Sigmoid colon (tissue), 7 donors: ENCODE measurements around the gene ZCCHC24. TPM values are rescaled to one million over a fixed set of nuclear protein-coding genes. Genes with fewer than 3 reads are reported as not detected.

Experiments used
- DNase-seq: peaks from one replicate; pipeline ENCODE4 v3.0.0-alpha.2; 2019
- H3K27ac ChIP-seq, 4 donors: fragments of 200-600 bp; sonication (generic); one replicate each; pipeline ENCODE4 v1.5.1; 2016 to 2019; ENCODE audit warnings: mild to moderate bottlenecking in 1 of 4
- H3K27me3 ChIP-seq, 3 donors: fragments of 200-600 bp; sonication (generic); one replicate each; pipeline ENCODE4 v1.5.1; 2019; ENCODE audit warnings: mild to moderate bottlenecking in 1 of 3
- H3K36me3 ChIP-seq, 4 donors: fragments of 200-600 bp; sonication (generic); one replicate each; pipeline ENCODE4 v1.5.1; 2016 to 2019
- H3K4me1 ChIP-seq, 4 donors: fragments of 200-600 bp; sonication (generic); one replicate each; pipeline ENCODE4 v1.5.1; 2017 to 2019
- H3K4me3 ChIP-seq, 4 donors: fragments of 200-600 bp; sonication (generic); one replicate each; pipeline ENCODE4 v1.5.1; 2017 to 2019; ENCODE audit warnings: mild to moderate bottlenecking in 2 of 4, moderate library complexity in 1 of 4
- H3K9me3 ChIP-seq, 4 donors: fragments of 200-600 bp in 3 of 4; sonication (generic) in 3 of 4; one replicate each; pipeline versions ENCODE4 v1.5.1 to v1.6.1; 2013 to 2019
- EP300 ChIP-seq, 4 donors: sonication (generic); formaldehyde crosslinking; IDR thresholded peaks; one replicate each; pipeline ENCODE4 v1.6.1; 2017; ENCODE audit warnings: antibody characterized with exemption in 4 of 4
- POLR2A ChIP-seq, 2 donors: fragments of 450-650 bp; IDR thresholded peaks; one replicate each; pipeline ENCODE4 v1.6.1; 2016; ENCODE audit warnings: antibody characterized with exemption in 2 of 2, mild to moderate bottlenecking in 2 of 2, moderate library complexity in 2 of 2
- POLR2AphosphoS5 ChIP-seq, 4 donors: sonication (generic); formaldehyde crosslinking; IDR thresholded peaks; one replicate each; pipeline ENCODE4 v1.6.1; 2017; ENCODE audit warnings: antibody characterized with exemption in 4 of 4
- WGBS, 2 donors: extraction: QIAGEN DNeasy Blood & Tissue Kit; methylation state at CpG; one replicate each; pipeline ENCODE4 v1.1.7; 2013; 5-methylcytosine and 5-hydroxymethylcytosine counted together
- intact Hi-C: fragments of 100-400 bp; cut with DNase I; formaldehyde crosslinking; loops from one replicate; pipeline ENCODE4 v1.15.1; 2023
- polyA plus RNA-seq, 3 donors: library from polyadenylated mRNA; stranded (reverse); fragments of 200-250 nt; gene quantifications; one replicate each; pipeline ENCODE4 v1.2.3, GENCODE V29; 2013
- total RNA-seq, 4 donors: library from RNA; depleted of rRNA; stranded (reverse); fragments of >200 nt; gene quantifications; one replicate each; pipeline ENCODE4 v1.1.0, GENCODE V29; 2016
- TF ChIP-seq, protein P1 (sequence below), 4 experiments: fragments of 450-650 bp in 3 of 4; fragments of 200-600 bp in 1 of 4; IDR thresholded peaks; one replicate each; pipeline ENCODE4 v1.5.1; 2016 to 2019; ENCODE audit warnings: antibody characterized with exemption in 4 of 4, mild to moderate bottlenecking in 3 of 4, moderate library complexity in 2 of 4
- donor health status: healthy with polysubstance abuse.
- donor health status: Bipolar disorder and iron deficiency.
- donor health status: healthy.

Gene ZCCHC24
- total and polyA plus RNA-seq, 7 donors = 7.6 to 141 (median 82.6) TPM

DNA sequence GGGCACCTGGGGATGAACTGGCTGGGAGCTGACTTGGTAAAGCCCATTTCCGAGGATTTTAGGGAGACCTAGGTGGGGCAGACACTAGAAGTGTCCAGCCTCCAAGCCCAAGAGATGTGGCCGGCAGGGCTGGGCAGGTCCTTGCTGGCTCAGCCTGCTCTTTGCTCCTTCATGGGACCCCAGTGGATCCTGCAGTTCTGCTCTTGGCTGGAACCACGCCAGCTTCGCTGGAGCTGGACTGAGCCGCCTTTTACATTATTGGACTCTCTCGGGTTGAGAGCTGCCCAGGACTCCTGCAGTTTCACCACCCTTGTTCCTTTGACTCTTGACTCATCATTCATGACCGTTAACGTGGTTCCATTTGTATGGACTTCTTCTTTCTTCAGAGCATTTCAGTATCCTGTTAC, 92.4 kb downstream of the ZCCHC24 start:
- no peak overlapping the region for H3K4me3 ChIP-seq
- H3K27me3 ChIP-seq = no peaks in the 10 kb centered on the region
- intact Hi-C loops = no loop called here
- H3K27ac ChIP-seq = no peak overlapping the region
- peaks cover 39 to 68% (median 49%) of the 10 kb centered on the region in 4 donors for H3K36me3 ChIP-seq
- WGBS, 2 donors = 86 to 90% methylated on average over 8 of the region's 8 CpGs
- TF ChIP-seq, protein P1, sequence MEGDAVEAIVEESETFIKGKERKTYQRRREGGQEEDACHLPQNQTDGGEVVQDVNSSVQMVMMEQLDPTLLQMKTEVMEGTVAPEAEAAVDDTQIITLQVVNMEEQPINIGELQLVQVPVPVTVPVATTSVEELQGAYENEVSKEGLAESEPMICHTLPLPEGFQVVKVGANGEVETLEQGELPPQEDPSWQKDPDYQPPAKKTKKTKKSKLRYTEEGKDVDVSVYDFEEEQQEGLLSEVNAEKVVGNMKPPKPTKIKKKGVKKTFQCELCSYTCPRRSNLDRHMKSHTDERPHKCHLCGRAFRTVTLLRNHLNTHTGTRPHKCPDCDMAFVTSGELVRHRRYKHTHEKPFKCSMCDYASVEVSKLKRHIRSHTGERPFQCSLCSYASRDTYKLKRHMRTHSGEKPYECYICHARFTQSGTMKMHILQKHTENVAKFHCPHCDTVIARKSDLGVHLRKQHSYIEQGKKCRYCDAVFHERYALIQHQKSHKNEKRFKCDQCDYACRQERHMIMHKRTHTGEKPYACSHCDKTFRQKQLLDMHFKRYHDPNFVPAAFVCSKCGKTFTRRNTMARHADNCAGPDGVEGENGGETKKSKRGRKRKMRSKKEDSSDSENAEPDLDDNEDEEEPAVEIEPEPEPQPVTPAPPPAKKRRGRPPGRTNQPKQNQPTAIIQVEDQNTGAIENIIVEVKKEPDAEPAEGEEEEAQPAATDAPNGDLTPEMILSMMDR (IDR thresholded peaks at IDR 0.05) = no peak
- no peak for TF ChIP-seq POLR2A (IDR thresholded peaks at IDR 0.05)
- no peak for TF ChIP-seq POLR2AphosphoS5 (IDR thresholded peaks at IDR 0.05)
- no peak for TF ChIP-seq EP300 (IDR thresholded peaks at IDR 0.05)
- no peak for DNase-seq
- H3K9me3 ChIP-seq = no peaks in the 10 kb centered on the region
- H3K4me1 ChIP-seq = peaks cover 0 to 19% (median 18%) of the 10 kb centered on the region in 4 donors

DNA sequence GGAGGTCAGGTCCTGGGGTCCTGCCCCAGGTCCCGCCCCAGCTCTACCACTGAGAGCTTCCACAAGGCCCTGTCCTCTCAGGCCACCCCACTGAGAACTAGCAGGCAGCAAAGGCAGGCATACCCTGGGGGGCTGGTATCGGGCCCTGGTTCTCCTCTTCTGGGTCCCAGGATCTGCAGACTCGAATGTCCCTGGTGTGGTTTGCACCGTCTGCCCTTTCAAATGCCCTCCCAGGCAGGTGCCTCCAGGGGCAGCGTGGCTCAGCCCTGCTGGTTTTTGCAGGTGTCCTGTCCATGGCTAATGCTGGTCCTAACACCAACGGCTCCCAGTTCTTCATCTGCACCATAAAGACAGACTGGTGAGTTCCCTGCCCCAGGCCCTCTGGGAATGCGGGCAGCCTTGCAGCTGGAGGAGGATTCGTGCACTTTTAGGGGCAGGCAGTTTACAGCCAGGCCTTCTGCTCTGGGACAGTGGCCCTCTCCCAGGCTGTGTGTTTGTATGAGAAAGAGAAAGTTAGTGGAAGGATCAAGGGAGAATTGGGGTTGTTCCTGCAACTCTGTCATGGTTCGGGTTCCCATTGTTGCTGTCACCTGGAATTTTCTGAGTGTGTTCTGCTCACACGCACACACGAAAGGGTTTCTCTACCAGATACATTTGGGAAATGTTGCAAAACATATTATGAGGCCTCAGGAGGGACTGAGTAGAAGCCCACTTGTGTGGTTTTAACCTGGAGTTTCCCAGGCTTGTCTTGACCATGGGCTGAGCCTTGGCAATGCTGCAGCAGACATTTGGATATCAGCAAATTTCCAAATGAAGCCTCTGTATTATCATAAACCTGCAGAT, 93.2 kb downstream of the ZCCHC24 start:
- no peaks in the 10 kb centered on the region for H3K27me3 ChIP-seq
- 95% methylated on average over 11 of the region's 11 CpGs for WGBS, 2 donors
- H3K36me3 ChIP-seq = peaks cover 39 to 68% (median 49%) of the 10 kb centered on the region in 4 donors
- H3K4me1 ChIP-seq = peaks cover 0 to 24% (median 22%) of the 10 kb centered on the region in 4 donors
- intact Hi-C loops = no loop called here
- H3K4me3 ChIP-seq = no peak overlapping the region
- no peak for DNase-seq
- H3K27ac ChIP-seq = no peak overlapping the region
- TF ChIP-seq POLR2AphosphoS5 (IDR thresholded peaks at IDR 0.05) (no peak), POLR2A (IDR thresholded peaks at IDR 0.05) (no peak), EP300 (IDR thresholded peaks at IDR 0.05) (no peak)
- TF ChIP-seq, protein P1 (IDR thresholded peaks at IDR 0.05) = no peak
- H3K9me3 ChIP-seq = no peaks in the 10 kb centered on the region

DNA sequence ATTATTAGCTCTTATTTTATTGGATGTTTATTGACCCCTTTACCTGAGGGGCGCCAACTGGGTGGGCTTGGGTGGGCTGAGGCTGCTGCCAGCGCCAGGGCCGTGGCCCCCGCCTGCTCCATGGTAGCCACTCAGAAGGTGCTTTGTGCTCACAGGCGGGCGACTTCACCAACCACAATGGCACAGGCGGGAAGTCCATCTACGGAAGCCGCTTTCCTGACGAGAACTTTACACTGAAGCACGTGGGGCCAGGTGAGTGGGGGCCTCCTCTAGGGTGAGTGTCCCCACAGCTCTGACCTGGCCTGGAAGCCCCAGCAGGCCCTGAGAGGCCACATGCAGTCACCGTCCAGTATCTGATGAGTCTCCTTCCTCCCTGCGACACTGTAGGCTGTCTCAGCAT, 94.1 kb downstream of the ZCCHC24 start:
- TF ChIP-seq EP300 (IDR thresholded peaks at IDR 0.05) = no peak
- TF ChIP-seq POLR2AphosphoS5 (IDR thresholded peaks at IDR 0.05) = no peak
- TF ChIP-seq, protein P1 (IDR thresholded peaks at IDR 0.05) = no peak
- TF ChIP-seq POLR2A (IDR thresholded peaks at IDR 0.05) = no peak
- no peak for DNase-seq
- peaks cover 0 to 31% (median 28%) of the 10 kb centered on the region in 4 donors for H3K4me1 ChIP-seq
- H3K27ac ChIP-seq = no peak overlapping the region
- intact Hi-C loops = no loop called here
- no peaks in the 10 kb centered on the region for H3K27me3 ChIP-seq
- 92 to 93% methylated on average over 13 of the region's 13 CpGs for WGBS, 2 donors
- H3K9me3 ChIP-seq = no peaks in the 10 kb centered on the region
- H3K4me3 ChIP-seq = no peak overlapping the region
- H3K36me3 ChIP-seq = peaks cover 39 to 68% (median 49%) of the 10 kb centered on the region in 4 donors

DNA sequence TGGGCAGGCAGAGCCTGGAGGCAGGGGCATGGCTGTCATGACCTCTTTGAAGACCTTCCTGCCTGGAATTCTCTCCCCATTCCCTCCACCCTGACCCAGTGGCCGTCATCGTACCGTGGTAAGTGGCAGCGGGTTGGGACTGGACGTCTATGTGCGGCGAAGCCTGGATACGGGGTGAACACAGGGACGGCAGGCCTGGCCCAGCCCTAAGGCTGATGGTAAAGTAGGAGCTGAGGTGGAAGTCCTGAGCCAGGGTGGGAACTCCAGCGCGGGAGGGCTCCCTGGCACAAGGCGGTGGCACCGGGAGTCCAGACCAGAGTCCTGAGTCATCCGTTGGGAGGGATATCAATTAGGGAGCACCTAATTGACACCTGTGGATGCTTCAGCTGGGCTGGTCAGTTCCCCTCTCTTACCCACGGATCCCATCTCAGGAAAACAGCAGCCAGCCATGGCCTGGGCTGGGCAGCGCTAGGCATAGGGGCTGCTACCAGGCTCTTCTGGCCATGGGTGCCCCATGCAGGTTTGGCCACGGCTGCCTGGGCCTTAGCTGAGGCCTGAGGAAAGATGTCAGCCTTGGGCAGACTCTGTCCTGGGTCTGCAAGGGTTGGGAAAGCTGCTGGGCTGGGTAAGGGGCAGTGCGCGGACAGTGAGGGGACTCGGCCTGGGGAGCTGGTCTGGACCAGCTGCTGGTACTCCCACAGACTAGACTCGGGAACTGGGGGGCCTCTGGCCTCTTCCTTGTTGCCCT, 94.8 kb downstream of the ZCCHC24 start:
- no peak for TF ChIP-seq EP300 (IDR thresholded peaks at IDR 0.05)
- no peak for TF ChIP-seq POLR2AphosphoS5 (IDR thresholded peaks at IDR 0.05)
- TF ChIP-seq, protein P1 (IDR thresholded peaks at IDR 0.05) = no peak
- TF ChIP-seq POLR2A (IDR thresholded peaks at IDR 0.05) = no peak

More for the DNA sequence above, 94.8 kb downstream of the ZCCHC24 start:
- Histone ChIP-seq H3K27me3 (no peaks in the 10 kb centered on the region), H3K4me1 (peaks cover 0 to 31% (median 28%) of the 10 kb centered on the region in 4 donors), H3K27ac (no peak overlapping the region), H3K4me3 (no peak overlapping the region), H3K9me3 (no peaks in the 10 kb centered on the region), H3K36me3 (peaks cover 39 to 67% (median 47%) of the 10 kb centered on the region in 4 donors)
- 92 to 93% methylated on average over 21 of the region's 21 CpGs for WGBS, 2 donors
- DNase-seq = no peak
- intact Hi-C loops = no loop called here
